ENCODE measurements around the gene TBCCD1.

- TF ChIP-seq CTCF (conservative IDR thresholded peaks at IDR 0.05 in 1 of 2, IDR thresholded peaks at IDR 0.05 in 1 of 2; ENCODE audit: low read depth in 1 of 2, low read length in 2 of 2) = no peak
- TF ChIP-seq EZH2 (IDR thresholded peaks at IDR 0.05; ENCODE audit: low read length, missing control alignments) = no peak
These were observed 60.9 kb downstream of the TBCCD1 start for GRCh38 chr3:186506191-186506739.
